ENCODE results near the gene OTOG. TPM values are rescaled to one million over a fixed set of nuclear protein-coding genes. Genes with fewer than 3 reads are reported as not detected.
A peak's percentile ranks its signal among the peaks of the same experiment; 100 is the strongest.

OTOG gene
- total RNA-seq, 1 experiment from 2014 or later, result 0.35 TPM

GRCh38 chr11:17609291-17610084 lies 62.4 kb downstream of the OTOG start:
- H4K5ac ChIP-seq (ENCODE audit: insufficient read length, low read depth, low read length), result no peak overlapping the region
- Mint-ChIP-seq H3K4me3 (no peak overlapping the region), H3K36me3 (ENCODE audit: insufficient read depth in 1 of 3, low read depth in 3 of 3) (no peaks in the 10 kb centered on the region), H3K27me3 (ENCODE audit: low read depth) (peaks cover 22% of the 10 kb centered on the region), H3K27ac (0 out of 7 replicates have a peak overlapping the region, but pooled peaks of 1 of the 3 experiments have one; percentile 44), H3K9me3 (no peaks in the 10 kb centered on the region), H3K4me1 (peaks cover 1 to 2% of the 10 kb centered on the region in 2 experiments; a peak in 2 of 4 replicates)
- H2AFZ ChIP-seq (ENCODE audit: low read length), result no peak overlapping the region
- no peak overlapping the region for H2BK5ac ChIP-seq (ENCODE audit: insufficient read length, low read length)
- H2BK15ac ChIP-seq (ENCODE audit: low read depth, low read length), result no peak overlapping the region
- H4K91ac ChIP-seq (ENCODE audit: insufficient read length, low read depth, low read length), result no peak overlapping the region
- no peaks in the 10 kb centered on the region for H3K79me2 ChIP-seq (ENCODE audit: insufficient read depth, low read length)
- no peaks in the 10 kb centered on the region for H3K27me3 ChIP-seq (ENCODE audit: insufficient read depth, low read length)
- no peak overlapping the region for H3K9ac ChIP-seq (ENCODE audit: extremely low read depth, insufficient read length, low read length)
- H2BK20ac ChIP-seq (ENCODE audit: low read depth, low read length, poor library complexity, severe bottlenecking), result no peak overlapping the region
- H3K9me3 ChIP-seq (ENCODE audit: control insufficient read depth, low read depth, low read length), result no peaks in the 10 kb centered on the region
- H3K23me2 ChIP-seq (ENCODE audit: insufficient read length, low read depth, low read length, poor library complexity, severe bottlenecking), result no peaks in the 10 kb centered on the region
- no peak overlapping the region for H3T11ph ChIP-seq (ENCODE audit: low read length)
- no peak for TF ChIP-seq CTCF (conservative IDR thresholded peaks at IDR 0.05)
- no peak overlapping the region for H2AK5ac ChIP-seq (ENCODE audit: insufficient read length, low read length)
- H3K79me1 ChIP-seq (ENCODE audit: insufficient read depth, low read depth, low read length, poor library complexity, severe bottlenecking), result no peaks in the 10 kb centered on the region
- no peak overlapping the region for H3K18ac ChIP-seq (ENCODE audit: insufficient read length, low read depth, low read length)
- no peak for DNase-seq
- no peak overlapping the region for H2BK12ac ChIP-seq (ENCODE audit: insufficient read length, low read depth, low read length)
- H4K8ac ChIP-seq (replicated peaks; ENCODE audit: insufficient read length, low read depth, low read length), result no peak overlapping the region
- no peak overlapping the region for H2BK120ac ChIP-seq (ENCODE audit: low read depth, low read length, poor library complexity, severe bottlenecking)
- no peak overlapping the region for H3K4ac ChIP-seq (ENCODE audit: low read depth, low read length)
- no peak overlapping the region for H3K27ac ChIP-seq (ENCODE audit: insufficient read length, low read depth, low read length)
- no peaks in the 10 kb centered on the region for H4K20me1 ChIP-seq (ENCODE audit: control insufficient read depth, insufficient read depth, insufficient read length)
- H3K56ac ChIP-seq (ENCODE audit: insufficient read length, low read depth, low read length), result no peak overlapping the region
- no peak overlapping the region; the same call in 1 of the 2 replicates for H3K14ac ChIP-seq (ENCODE audit: insufficient read depth, low read length)
- H3K4me1 ChIP-seq (ENCODE audit: insufficient read depth, low read length), result no peaks in the 10 kb centered on the region; the same call in 1 of the 2 replicates
- no CpG with 5 or more reads among the region's 12 CpGs for WGBS (ENCODE audit: extremely low coverage, insufficient read length, low lambda C conversion rate)
- H3K4me2 ChIP-seq (ENCODE audit: insufficient read depth, insufficient read length, low read length), result no peak overlapping the region
- H3K23ac ChIP-seq (ENCODE audit: insufficient read length, low read depth, low read length), result no peak overlapping the region
